ENCODE measurements around the gene FEV.

- TF ChIP-seq YY1 (IDR thresholded peaks at IDR 0.05; ENCODE audit: insufficient read depth, insufficient read length) (no peak), ZNF274 (IDR thresholded peaks at IDR 0.05; ENCODE audit: low read depth, low read length) (no peak)
These were observed 3.7 kb upstream of the FEV start for GRCh38 chr2:218988650-218989049.
